Measurements from ENCODE around the gene ARFGEF2. TPM values are rescaled to one million over a fixed set of nuclear protein-coding genes. Genes with fewer than 3 reads are reported as not detected.

Gene ARFGEF2
- total RNA-seq, 4 donors from 2014 or later = 33.6 to 45.2 (median 39.3) TPM

DNA sequence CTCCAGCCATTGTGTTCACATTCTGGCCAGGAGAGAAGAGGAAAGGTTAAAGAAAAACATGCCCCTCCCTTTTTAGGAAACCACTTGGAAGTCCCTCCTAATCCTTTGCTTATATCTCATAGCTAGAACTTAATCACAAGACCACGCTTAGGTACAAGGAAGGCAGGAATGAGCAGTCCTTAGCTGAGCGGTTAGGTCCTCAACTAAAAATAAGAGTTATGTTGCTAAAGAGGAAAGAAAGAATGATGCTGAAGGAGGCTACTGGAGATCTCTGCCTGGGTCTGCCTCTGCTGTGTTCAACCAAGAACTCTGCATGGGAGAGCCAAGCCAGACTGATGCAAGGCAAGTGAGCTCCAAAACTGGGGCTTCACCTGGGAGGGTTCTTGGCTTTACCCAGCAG is 11.6 kb upstream of the ARFGEF2 start:
- 85% methylated on average over 2 of the region's 2 CpGs for WGBS

DNA sequence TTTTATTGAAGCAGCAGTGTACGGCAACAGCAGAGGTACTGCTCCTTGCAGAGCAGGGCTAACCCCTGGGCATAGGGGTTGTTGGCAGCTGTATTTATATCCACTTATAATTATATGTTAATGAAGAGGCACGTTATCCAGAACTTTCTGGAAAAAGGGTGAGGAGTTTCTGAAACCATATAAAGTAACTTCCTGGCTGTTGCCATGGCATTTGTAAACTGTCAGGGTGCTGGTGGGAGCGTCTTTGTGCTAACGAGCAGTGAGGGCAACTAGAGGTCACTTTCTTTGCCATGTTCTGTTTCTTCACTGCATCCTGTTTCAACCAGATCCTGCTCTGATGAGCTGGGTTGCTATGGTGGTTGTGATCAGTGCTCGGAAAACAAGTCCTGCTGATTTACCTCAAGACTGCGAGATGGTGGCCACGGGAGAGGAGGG is 11.1 kb upstream of the ARFGEF2 start:
- no peak overlapping the region for H3K4me3 ChIP-seq
- peaks cover 0 to 3% (median 0%) of the 10 kb centered on the region in 4 donors for H3K27me3 ChIP-seq
- intact Hi-C loops (cut with DNase I) = loop anchor here (10.0 kb wide), 1 partner anchor 1246 kb away; no protein-coding TSS in a partner anchor
- H3K27ac ChIP-seq (replicated peaks in 1 of 4) = no peak overlapping the region
- H3K9me3 ChIP-seq = peaks cover 0 to 4% (median 0%) of the 10 kb centered on the region in 4 donors
- DNase-seq (ENCODE audit: extremely low spot score) = no peak
- TF ChIP-seq, protein P1, sequence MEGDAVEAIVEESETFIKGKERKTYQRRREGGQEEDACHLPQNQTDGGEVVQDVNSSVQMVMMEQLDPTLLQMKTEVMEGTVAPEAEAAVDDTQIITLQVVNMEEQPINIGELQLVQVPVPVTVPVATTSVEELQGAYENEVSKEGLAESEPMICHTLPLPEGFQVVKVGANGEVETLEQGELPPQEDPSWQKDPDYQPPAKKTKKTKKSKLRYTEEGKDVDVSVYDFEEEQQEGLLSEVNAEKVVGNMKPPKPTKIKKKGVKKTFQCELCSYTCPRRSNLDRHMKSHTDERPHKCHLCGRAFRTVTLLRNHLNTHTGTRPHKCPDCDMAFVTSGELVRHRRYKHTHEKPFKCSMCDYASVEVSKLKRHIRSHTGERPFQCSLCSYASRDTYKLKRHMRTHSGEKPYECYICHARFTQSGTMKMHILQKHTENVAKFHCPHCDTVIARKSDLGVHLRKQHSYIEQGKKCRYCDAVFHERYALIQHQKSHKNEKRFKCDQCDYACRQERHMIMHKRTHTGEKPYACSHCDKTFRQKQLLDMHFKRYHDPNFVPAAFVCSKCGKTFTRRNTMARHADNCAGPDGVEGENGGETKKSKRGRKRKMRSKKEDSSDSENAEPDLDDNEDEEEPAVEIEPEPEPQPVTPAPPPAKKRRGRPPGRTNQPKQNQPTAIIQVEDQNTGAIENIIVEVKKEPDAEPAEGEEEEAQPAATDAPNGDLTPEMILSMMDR (IDR thresholded peaks at IDR 0.05) = no peak
- TF ChIP-seq POLR2A (IDR thresholded peaks at IDR 0.05; ENCODE audit: low read depth) (no peak), EP300 (IDR thresholded peaks at IDR 0.05) (no peak), POLR2AphosphoS5 (IDR thresholded peaks at IDR 0.05) (no peak)
- no peaks in the 10 kb centered on the region for H3K36me3 ChIP-seq
- H3K4me1 ChIP-seq = no peaks in the 10 kb centered on the region
- WGBS = 55% methylated on average over 7 of the region's 7 CpGs

More for the DNA sequence above, 11.6 kb upstream of the ARFGEF2 start:
- Histone ChIP-seq H3K27ac (replicated peaks in 1 of 4) (no peak overlapping the region), H3K4me1 (peaks cover 0 to 5% (median under 1%) of the 10 kb centered on the region in 4 donors), H3K4me3 (no peak overlapping the region), H3K27me3 (peaks cover 0 to 3% (median 0%) of the 10 kb centered on the region in 4 donors), H3K36me3 (no peaks in the 10 kb centered on the region), H3K9me3 (peaks cover 0 to 4% (median 0%) of the 10 kb centered on the region in 4 donors)
- TF ChIP-seq EP300 (IDR thresholded peaks at IDR 0.05) = no peak
- no peak for TF ChIP-seq POLR2A (IDR thresholded peaks at IDR 0.05; ENCODE audit: low read depth)
- TF ChIP-seq, protein P1 (IDR thresholded peaks at IDR 0.05) = no peak
- TF ChIP-seq POLR2AphosphoS5 (IDR thresholded peaks at IDR 0.05) = no peak
- intact Hi-C loops (cut with DNase I) = loop anchor here (10.0 kb wide), 1 partner anchor 1245 kb away; no protein-coding TSS in a partner anchor
- DNase-seq (ENCODE audit: extremely low spot score) = no peak

DNA sequence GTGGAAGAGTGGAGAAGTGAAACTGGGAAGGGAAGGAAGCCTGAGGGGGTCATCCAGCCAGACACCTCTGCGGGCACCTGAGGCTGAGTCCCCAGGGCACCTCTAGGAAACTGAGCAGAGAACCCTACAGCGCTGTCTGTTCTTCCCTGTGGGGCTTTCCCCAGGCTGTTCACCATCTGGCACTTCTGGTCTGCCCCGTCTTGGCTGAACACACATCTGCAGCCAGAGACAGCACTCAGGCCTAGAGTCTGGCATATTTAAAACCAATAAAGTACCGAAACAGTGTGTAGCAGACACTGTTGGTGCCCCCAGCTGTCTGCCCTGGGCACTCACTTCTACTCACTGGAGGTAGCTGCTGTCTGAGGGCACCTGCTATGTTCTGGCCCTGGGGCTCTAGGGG is 9.4 kb upstream of the ARFGEF2 start:
- no peak for TF ChIP-seq POLR2AphosphoS5 (IDR thresholded peaks at IDR 0.05)
- TF ChIP-seq EP300 (IDR thresholded peaks at IDR 0.05) = no peak
- TF ChIP-seq, protein P1 (IDR thresholded peaks at IDR 0.05) = no peak
- no peak for TF ChIP-seq POLR2A (IDR thresholded peaks at IDR 0.05; ENCODE audit: low read depth)
- Histone ChIP-seq H3K36me3 (no peaks in the 10 kb centered on the region), H3K9me3 (peaks cover 0 to 4% (median 0%) of the 10 kb centered on the region in 4 donors), H3K27ac (replicated peaks in 1 of 4) (no peak overlapping the region), H3K4me1 (no peaks in the 10 kb centered on the region), H3K27me3 (peaks cover 0 to 3% (median 0%) of the 10 kb centered on the region in 4 donors), H3K4me3 (no peak overlapping the region)
- intact Hi-C loops (cut with DNase I) = loop anchor here (10.0 kb wide), 1 partner anchor 1247 kb away; no protein-coding TSS in a partner anchor
- 84% methylated on average over 4 of the region's 4 CpGs for WGBS
- no peak for DNase-seq (ENCODE audit: extremely low spot score)

DNA sequence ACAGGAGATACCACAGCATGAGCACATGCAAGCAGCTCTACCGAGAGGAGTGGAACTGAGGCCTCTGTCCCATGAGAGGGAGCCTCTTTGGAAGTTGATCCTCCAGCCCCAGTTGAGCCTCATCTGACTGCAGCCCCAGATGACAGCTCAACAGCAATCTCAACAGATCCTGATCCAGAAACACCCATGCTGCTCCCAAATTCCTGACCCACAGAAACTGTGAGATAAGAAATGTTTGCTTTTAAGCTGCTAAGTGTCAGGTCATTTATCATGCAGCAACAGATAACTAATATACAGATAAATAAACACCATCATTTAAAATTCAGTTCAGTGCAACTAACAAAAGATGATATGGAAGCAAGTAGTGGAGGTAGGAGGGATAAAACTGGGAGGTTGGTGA is 4.8 kb upstream of the ARFGEF2 start:
- H3K4me1 ChIP-seq = peaks cover 4 to 11% (median 10%) of the 10 kb centered on the region in 4 donors
- no peak overlapping the region for H3K27ac ChIP-seq (replicated peaks in 1 of 4)
- H3K27me3 ChIP-seq = peaks cover 0 to under 1% (median 0%) of the 10 kb centered on the region in 4 donors
- H3K36me3 ChIP-seq = no peaks in the 10 kb centered on the region
- 25% methylated on average over 1 of the region's 1 CpG for WGBS
- no peak overlapping the region for H3K4me3 ChIP-seq
- DNase-seq (ENCODE audit: extremely low spot score) = no peak
- H3K9me3 ChIP-seq = no peaks in the 10 kb centered on the region
- intact Hi-C loops (cut with DNase I) = loop anchor here (10.0 kb wide), 1 partner anchor 1252 kb away; no protein-coding TSS in a partner anchor
- TF ChIP-seq EP300 (IDR thresholded peaks at IDR 0.05) (no peak), POLR2AphosphoS5 (IDR thresholded peaks at IDR 0.05) (no peak), POLR2A (IDR thresholded peaks at IDR 0.05; ENCODE audit: low read depth) (no peak)
- TF ChIP-seq, protein P1 (IDR thresholded peaks at IDR 0.05) = no peak

Data from esophagus muscularis mucosa (tissue), 4 donors.